B cell (primary cell): ENCODE results near the gene ELFN1.

Experiments
- CTCF ChIP-seq: fragments of 200-600 bp; IDR thresholded peaks from one replicate; pipeline ENCODE4 v1.8.0; 2022; ENCODE audit warnings: antibody characterized with exemption, mild to moderate bottlenecking
- EZH2 ChIP-seq: IDR thresholded peaks from 2 replicates; pipeline ENCODE4 v1.6.1; 2012; ENCODE audit warnings: borderline replicate concordance, low read depth, mild to moderate bottlenecking, moderate library complexity, low read length; ENCODE audit not compliant: insufficient read depth, poor library complexity, severe bottlenecking

GRCh38 chr7:1729773-1730172, 59.7 kb downstream of the ELFN1 start:
- TF ChIP-seq CTCF (no peak), EZH2 (no peak)
